Measurements from ENCODE around the gene DBH. TPM values are rescaled to one million over a fixed set of nuclear protein-coding genes. Genes with fewer than 3 reads are reported as not detected.

The DBH gene
- total RNA-seq, 1 donor, result not detected

DNA sequence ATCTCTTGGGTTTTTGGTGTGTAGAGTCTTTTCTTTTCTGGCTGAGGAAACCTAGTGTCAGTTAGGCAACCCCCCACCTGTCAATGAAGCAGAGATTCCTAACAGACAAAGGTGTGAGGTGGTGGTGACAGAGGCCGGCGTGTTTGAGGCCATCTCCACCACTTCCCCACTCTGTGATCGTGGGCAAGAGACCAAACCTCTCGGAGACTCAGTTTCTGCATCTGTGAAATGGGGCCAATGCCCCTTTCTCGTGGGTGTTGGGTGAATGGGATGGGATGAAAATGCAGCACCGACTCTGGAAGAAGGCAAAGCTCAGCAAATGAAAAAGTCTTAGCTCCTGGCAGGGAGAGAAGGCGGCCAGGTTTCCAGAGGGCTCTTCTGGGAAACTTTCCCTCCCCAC, 27.8 kb upstream of the DBH start:
- DNase-seq (ENCODE audit: low read depth), result no peak
- H3K4me3 ChIP-seq (ENCODE audit: low read depth, low read length), result no peak overlapping the region
- TF ChIP-seq CTCF (IDR thresholded peaks at IDR 0.05; ENCODE audit: insufficient read depth, low read length), result no peak

GRCh38 chr9:133608889-133609288, 27.3 kb upstream of the DBH start:
- DNase-seq (ENCODE audit: low read depth), result no peak
- TF ChIP-seq CTCF (IDR thresholded peaks at IDR 0.05; ENCODE audit: insufficient read depth, low read length), result no peak
- H3K4me3 ChIP-seq (ENCODE audit: low read depth, low read length), result no peak overlapping the region

GRCh38 chr9:133609311-133610098, 26.7 kb upstream of the DBH start, which contains the start of gene FAM163B:
TSS of gene FAM163B (minus strand) at chr9:133609389. CDS start at chr9:133580223, 29,166 bp downstream.
- TF ChIP-seq CTCF (IDR thresholded peaks at IDR 0.05; ENCODE audit: insufficient read depth, low read length), result no peak
- no peak within 1 kb of the TSS for H3K4me3 ChIP-seq (ENCODE audit: low read depth, low read length)
- DNase-seq (ENCODE audit: low read depth), result peak; percentile 16

- TF ChIP-seq CTCF (IDR thresholded peaks at IDR 0.05; ENCODE audit: insufficient read depth, low read length), result no peak
- no peak overlapping the region for H3K4me3 ChIP-seq (ENCODE audit: low read depth, low read length)
- no peak for DNase-seq (ENCODE audit: low read depth)
Measured at GRCh38 chr9:133610845-133611244, 25.3 kb upstream of the DBH start.

GRCh38 chr9:133612051-133612450, 24.1 kb upstream of the DBH start:
- DNase-seq (ENCODE audit: low read depth), result no peak
- no peak for TF ChIP-seq CTCF (IDR thresholded peaks at IDR 0.05; ENCODE audit: insufficient read depth, low read length)
- no peak overlapping the region for H3K4me3 ChIP-seq (ENCODE audit: low read depth, low read length)

DNA sequence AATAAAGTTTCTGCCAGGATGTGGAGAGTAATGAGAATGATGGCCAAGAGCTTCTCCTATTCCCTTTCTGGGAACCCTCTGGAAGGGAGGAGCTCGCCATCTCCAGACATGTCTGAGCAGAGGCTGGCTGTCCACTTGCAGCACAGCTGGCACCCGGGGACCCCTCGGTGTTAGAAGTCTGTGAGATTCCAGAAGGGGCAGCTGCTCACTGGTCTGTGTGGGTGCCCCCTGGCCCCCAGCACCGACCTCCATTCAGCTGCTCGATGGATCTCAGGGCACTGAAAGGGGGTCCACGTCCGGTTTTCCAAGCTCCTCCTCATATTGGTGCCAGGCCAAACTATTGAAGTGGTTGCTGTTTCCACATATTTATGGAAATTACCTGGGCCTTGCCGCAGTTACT, 23.3 kb upstream of the DBH start:
- DNase-seq (ENCODE audit: low read depth), result no peak
- no peak overlapping the region for H3K4me3 ChIP-seq (ENCODE audit: low read depth, low read length)
- no peak for TF ChIP-seq CTCF (IDR thresholded peaks at IDR 0.05; ENCODE audit: insufficient read depth, low read length)

DNA sequence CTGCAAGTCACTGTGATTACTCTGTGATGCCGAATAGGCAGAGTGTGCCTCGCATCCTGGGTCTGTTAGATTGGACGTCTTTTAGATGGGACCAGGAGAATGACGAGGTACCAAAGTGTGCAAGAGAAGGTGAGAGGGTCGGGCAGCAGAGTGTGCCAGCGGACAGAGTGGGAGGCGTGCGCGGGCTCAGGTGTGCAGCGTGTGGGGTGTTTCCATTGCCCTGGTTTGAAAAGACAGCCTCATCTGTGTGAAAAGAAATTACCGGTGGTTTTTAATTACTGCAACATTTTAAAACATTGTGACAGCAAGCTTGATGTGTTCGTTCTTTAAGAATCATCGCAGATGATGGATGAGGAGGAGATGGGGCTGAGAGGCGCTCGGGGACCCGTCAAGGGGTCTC, 22.7 kb upstream of the DBH start:
- TF ChIP-seq CTCF (IDR thresholded peaks at IDR 0.05; ENCODE audit: insufficient read depth, low read length), result no peak
- DNase-seq (ENCODE audit: low read depth), result no peak
- H3K4me3 ChIP-seq (ENCODE audit: low read depth, low read length), result no peak overlapping the region
